ENCODE measurements around the gene GRAP.

Gene GRAP

DNA sequence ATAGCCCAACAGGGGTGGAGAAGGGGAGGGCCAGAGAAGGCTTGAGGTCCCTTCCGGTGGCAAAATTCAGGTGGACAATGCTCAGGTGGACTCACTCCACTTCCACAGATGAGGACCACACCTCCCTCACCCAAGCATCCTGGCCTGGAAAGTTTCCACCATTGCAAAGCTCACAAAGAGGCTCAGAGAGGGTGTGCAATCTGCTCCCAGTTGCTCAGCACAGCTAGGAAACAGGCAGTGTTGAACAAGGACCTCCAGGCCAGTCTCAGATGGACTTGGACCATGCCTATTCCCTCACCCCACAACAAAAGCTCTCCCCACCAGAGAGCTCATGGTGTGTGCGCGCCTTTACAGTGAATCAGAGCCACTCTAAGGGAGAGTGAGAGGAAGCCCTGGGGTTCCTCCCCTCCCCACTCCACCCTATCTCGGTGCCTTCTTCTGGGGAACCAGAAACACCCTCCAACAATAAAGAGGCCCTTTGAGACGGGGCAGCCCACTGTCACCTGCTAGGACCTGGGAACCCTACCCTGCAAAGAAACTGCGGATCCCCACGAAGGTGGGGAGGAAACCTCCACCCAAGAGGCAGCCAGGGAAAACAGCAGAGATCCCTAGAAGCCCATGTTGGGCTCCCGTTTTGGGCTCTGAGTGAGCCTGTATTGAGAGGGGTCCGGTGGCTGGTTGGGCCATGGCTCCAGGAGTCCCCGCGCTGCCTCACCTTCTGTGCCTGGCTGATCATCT is 43.8 kb downstream of the GRAP start:
- DNase-seq (ENCODE audit: low read depth), result no peak

GRCh38 chr17:19001907-19002590 is 44.7 kb downstream of the GRAP start:
- no peak for DNase-seq (ENCODE audit: low read depth)

DNA sequence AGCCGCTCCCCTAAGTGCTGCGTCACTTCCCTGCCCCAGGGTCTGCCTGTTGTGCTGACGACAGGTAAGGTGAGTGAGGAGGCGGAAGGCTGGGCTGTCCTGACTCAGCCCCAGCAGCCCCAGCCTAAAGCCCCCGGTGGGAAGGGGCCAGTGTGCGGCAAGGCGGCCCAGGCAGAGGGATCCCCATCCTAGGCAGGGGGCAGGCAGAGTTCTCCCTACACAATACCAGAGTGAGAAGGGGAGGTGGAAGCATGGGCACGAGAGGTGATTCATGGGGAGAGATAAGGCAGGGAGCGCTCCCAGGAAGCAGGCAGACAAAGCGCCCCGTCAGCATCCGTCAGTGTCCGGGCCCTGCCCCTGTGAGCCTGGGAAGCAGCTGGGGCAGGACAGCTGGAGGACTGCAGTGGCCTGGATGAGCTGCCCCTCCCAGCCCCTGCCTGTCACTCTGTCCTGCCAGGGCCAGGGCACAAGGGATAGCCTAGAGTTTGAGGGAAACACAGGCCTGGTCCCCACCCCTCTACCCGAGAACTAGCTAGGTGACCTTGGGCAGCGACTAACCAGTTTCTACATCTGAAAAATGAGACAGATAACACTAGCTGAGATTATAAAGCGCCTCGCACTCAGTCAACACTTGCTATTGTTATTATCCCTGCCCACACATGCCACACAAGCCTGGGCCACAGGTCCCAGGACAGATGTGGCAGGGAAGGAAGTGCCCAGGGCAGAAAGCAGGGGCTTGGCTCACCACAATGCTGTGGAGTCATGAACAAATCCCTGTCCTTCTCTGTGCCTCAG is 46.0 kb downstream of the GRAP start:
- no peak for DNase-seq (ENCODE audit: low read depth)

- no peak for DNase-seq (ENCODE audit: low read depth)
Measured at GRCh38 chr17:18999911-19000310, 46.8 kb downstream of the GRAP start.

DNA sequence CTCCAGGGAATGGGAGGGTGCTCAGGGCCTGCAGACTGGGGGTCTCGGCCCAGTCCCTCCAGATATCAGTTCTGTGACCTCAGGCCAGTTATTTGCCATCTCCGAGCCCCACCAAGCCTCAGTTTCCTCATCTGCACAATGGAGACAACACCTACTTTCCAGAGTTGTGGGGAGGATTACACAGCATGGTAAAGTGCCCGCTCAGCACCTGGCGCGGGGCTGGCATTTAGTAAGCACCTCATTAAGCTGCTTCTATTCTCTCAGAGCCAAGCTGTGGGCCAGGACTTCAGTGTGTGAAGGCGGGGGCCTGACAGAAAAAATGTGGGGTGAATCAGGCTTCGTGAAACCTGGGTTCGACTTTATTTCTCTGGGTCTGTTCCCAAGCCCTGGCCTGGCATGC is 47.4 kb downstream of the GRAP start:
- DNase-seq (ENCODE audit: low read depth), result no peak

DNA sequence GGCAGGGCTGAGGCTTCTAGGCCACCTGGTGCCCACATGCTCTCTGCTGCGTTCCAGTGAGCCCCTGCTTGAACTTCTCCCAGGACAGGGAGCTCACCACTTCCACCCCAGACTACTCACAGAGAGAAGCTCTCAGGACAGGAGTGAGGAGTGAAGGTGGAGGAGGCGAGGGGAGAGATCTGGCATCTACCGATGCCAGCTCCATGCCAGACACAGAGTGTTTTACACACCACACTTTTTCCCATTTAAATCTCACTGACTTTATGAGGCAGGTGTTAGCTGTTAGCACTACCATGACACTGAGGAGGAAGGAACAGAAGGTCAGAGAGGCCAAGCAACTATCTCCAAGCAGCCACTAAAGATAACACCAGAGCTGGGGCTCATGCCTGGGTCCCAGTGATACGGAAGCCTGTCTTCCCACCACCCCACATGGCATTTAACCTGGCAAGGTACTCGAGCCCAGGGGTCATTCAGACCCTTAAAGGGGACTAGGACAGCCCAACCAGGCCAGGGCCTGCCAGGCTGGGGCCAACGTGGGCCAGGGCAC is 49.0 kb downstream of the GRAP start:
- DNase-seq (ENCODE audit: low read depth), result no peak

- DNase-seq (ENCODE audit: low read depth), result no peak
Measured at GRCh38 chr17:18996458-18996857, 50.3 kb downstream of the GRAP start.

DNA sequence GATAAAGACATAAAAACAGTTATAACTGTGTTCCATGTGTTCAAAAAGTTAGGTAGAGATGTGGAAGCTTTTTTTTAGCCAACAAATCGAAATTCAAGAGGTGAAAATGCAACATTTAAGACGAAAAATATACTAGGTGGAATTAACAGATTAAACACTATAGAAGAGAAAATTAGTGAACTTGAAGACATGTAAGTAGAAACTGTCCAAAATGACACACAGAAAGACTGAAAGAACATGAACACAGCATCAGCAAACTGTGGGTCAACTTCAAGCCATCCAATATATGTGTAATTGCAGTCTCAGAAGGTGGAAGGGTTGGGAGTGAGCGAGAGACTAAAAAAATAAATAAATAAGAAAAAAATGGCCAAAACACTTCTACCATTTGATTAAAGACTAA is 51.5 kb downstream of the GRAP start:
- no peak for DNase-seq (ENCODE audit: low read depth)

- DNase-seq (ENCODE audit: low read depth), result no peak
Measured at GRCh38 chr17:18994631-18995030, 52.1 kb downstream of the GRAP start.

- no peak for DNase-seq (ENCODE audit: low read depth)
Measured at GRCh38 chr17:18993905-18994526, 52.7 kb downstream of the GRAP start.

GRCh38 chr17:18992454-18993130 is 54.2 kb downstream of the GRAP start:
- no peak for DNase-seq (ENCODE audit: low read depth)

DNA sequence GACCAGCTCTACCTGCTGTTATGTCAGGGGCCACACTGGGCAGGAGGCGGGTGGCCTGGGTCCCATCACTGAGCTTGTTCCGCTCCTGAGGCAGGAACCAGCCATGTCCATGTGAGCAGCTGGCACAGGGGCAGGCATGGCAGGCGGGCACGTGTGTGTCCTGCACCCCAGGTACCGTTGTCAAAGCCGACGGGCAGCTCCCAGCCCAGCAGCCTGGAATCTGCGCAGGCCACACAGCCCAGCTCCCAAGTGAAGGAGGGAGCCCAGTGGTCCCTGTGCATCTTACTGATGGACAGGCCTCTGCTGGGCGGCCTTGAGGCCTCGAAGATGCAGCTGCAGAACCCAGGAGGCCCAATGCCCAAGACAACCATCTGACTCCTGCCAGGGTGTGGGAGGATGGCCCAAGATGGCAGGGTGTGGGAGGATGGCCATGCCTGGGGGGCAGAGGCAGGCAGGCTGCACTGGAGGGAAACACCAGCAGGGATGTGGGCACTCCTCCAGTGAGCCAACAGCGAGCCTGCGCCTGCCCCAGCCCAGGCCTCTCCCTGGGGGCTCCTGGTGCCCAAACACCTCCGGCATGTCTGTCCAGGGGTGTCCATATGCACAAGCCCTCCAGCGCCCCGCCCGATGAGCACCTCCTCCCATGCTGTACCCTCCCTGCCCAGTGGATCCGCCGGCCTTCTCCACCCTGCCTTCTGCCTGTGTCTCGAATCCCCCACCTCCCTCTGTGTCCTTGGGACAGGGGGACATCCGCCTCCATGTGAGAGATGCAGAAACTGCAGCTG is 55.0 kb downstream of the GRAP start:
- no peak for DNase-seq (ENCODE audit: low read depth)

DNA sequence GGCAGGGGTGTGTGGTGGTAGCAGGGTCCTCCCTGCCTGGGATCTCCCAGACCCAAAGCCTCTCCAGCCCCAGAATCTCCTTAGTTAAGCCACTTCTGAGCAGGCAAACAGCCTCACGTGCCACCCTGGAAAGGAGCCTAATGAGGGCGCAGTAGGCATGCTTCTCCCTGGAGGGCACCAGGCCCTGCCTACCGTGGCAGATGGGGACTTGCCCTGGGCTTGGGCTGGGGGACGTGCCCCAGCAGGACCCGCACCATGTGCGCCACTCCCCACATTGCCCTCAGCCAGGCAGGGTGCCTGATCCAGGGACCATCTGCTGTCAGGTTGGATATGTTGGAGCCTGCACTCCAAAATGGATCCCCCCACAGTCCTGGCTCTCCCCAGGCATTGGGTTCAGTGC is 56.4 kb downstream of the GRAP start:
- DNase-seq (ENCODE audit: low read depth), result no peak

DNA sequence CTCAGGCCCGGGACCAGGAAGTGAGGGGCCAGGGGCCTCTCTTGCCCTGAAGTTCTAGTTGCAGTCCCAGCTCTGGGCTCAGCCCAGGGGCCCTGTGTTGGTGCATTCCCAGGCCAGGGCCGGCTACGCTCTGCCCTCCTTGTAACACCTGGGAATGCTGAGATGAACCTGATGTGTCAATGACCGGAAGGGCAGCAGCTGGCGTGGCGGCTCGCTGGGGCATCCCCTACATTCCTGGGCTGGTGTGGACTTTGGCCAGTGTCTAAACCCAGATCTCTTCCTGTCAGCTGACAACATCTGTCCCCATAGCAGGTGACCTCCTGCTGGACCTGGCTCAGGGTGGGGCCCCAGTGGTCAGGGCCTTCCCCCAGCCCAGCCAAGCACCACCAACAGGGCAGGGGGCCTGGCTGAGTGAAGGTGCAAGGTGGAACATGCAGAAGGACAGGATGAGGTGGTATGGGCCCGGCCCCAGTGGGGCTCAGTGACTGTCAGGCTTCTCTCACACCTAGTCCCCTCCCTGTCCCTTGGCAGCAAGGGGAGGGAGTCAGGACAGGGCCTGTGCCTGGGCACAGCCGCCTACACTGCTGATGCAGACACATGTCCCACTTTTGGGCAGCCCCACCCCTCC is 58.1 kb downstream of the GRAP start:
- no peak for DNase-seq (ENCODE audit: low read depth)

DNA sequence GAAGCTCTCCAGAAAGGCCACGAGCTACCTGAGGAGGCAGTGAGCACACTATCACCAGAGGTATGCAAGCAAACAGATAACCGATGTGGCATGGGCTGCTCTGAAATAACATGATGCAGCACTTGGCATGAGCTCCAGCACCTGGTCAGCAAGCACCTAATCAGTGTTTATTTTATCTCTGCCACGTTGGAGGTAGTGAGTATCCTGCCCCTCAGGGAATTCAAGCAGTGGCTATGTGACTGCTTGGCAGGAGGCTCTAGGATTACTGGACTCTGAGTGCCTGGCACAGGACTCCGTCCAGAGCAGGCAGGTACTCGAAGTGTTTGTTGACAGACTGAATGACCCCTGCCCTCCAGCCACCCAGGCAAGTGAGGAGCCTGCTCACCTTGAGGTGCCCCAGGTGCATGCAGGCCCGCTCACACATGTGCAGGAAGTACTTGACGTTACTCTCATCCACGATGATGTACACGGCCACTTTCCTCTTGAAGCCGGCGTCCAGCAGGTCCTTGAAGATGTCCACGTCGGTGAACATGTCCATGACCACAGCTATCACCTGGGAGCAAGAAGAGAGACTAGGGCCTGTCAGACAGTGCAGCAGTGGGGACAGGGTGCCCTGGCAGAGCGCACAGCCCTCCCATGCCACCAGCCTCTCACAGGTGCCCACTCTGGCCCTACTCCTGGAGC is 58.8 kb downstream of the GRAP start:
- DNase-seq (ENCODE audit: low read depth), result no peak

GRCh38 chr17:18987230-18987610 is 59.5 kb downstream of the GRAP start:
- DNase-seq (ENCODE audit: low read depth), result no peak

DNA sequence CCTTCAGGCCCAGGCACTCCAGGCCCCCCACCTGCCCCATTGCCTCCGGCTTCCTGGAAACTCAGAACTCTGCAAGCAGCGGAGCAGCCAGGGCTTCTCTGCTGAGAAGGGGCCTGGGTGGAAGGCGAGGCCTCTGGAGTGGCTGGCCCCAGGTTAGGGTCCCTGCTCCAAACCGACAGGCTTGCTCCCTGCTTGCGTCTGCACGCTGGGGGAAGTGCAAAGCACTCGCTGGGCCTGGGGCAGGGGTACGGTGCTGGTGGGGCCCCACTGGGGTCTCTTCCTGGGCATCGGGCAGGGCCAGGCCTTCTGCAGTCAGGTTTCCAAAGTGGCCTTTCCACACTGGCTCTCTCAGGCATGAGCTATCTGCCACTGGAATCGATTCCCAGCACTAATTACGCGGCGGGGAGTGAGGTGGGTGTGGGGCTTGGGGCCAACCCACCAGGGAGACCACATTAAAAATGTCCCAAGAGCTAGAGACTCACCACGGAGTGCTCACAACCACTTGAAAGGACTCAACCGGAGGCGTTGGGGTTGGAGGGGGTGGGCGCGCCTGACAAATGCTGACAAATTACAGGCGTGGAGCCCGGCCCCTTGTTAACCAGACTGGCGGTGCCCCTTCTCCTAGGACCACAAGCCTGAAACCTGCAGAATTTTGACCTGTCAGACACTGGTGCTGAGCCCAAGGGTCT is 60.1 kb downstream of the GRAP start:
- DNase-seq (ENCODE audit: low read depth), result no peak

DNA sequence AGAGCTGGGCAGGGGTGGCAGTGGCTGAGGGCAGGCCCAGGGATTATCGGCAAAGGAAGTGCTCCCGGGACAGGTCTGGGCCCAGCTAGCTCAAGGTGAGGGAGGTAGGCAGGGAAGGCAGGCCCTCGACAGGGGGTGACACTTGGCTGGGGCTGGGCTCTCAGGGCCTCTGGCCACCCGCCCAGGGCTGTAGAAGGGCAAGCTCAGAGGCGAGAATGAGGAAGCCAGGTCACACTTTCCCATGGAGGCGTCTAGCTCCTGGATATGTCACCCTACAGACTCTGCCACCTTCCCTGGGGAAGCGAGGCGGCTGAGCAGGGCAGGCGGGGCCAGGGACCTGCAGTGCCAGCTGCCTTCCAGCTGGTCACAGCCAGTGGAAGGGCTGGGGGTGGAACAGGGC is 61.3 kb downstream of the GRAP start:
- no peak for DNase-seq (ENCODE audit: low read depth)
